Lung (tissue), 12 donors: ENCODE measurements around the gene ADI1. TPM values are rescaled to one million over a fixed set of nuclear protein-coding genes. Genes with fewer than 3 reads are reported as not detected.

Experiments used
- ATAC-seq: fragments of 200-7000 bp; cut with Tn5 transposase; one replicate; pipeline ENCODE4 v1.9.1; 2020; ENCODE audit warnings: moderate number of reproducible peaks; ENCODE audit not compliant: insufficient read depth, low FRiP score
- DNase-seq, 3 donors: peaks; one replicate each; pipeline ENCODE4 v3.0.0-alpha.2; 2013 to 2017
- H3K27ac ChIP-seq, 2 donors: one replicate each; pipeline ENCODE4 v1.5.1; 2013; ENCODE audit warnings: mild to moderate bottlenecking in 2 of 2, moderate library complexity in 2 of 2, control low read depth in 1 of 2, inconsistent platforms in 1 of 2, low read depth in 1 of 2, low read length in 1 of 2
- H3K27me3 ChIP-seq, 3 donors: one replicate each; pipeline ENCODE4 v1.5.1; 2013; ENCODE audit warnings: low read length in 2 of 3; ENCODE audit not compliant: control insufficient read depth in 3 of 3, insufficient read depth in 3 of 3
- H3K36me3 ChIP-seq, 4 donors: one replicate each; pipeline ENCODE4 v1.5.1; 2013; ENCODE audit warnings: low read length in 4 of 4, mild to moderate bottlenecking in 1 of 4, moderate library complexity in 1 of 4; ENCODE audit not compliant: control insufficient read depth in 4 of 4, insufficient read depth in 4 of 4
- H3K4me1 ChIP-seq, 5 donors: one replicate each; pipeline ENCODE4 v1.5.1; 2013; ENCODE audit warnings: low read length in 5 of 5, mild to moderate bottlenecking in 2 of 5, moderate library complexity in 1 of 5; ENCODE audit not compliant: control insufficient read depth in 5 of 5, insufficient read depth in 5 of 5
- H3K4me3 ChIP-seq: one replicate; pipeline ENCODE4 v1.5.1; 2013; ENCODE audit warnings: mild to moderate bottlenecking, control low read depth, moderate library complexity
- H3K9ac ChIP-seq, 2 donors: one replicate each; pipeline ENCODE4 v1.5.1; 2013; ENCODE audit warnings: low read length in 2 of 2, control low read depth in 1 of 2; ENCODE audit not compliant: insufficient read depth in 1 of 2
- H3K9me3 ChIP-seq, 4 donors: one replicate each; pipeline ENCODE4 v1.5.1; 2013; ENCODE audit warnings: low read length in 3 of 4, mild to moderate bottlenecking in 1 of 4, moderate library complexity in 1 of 4; ENCODE audit not compliant: control insufficient read depth in 4 of 4, insufficient read depth in 3 of 4
- WGBS, 2 donors: extraction: QIAGEN DNeasy Blood & Tissue Kit; methylation state at CpG; one replicate each; pipeline ENCODE4 v1.1.7; 2013; 5-methylcytosine and 5-hydroxymethylcytosine counted together
- polyA plus RNA-seq, 2 donors: library from polyadenylated mRNA; stranded (reverse); fragments of 200-250 nt; gene quantifications; one replicate each; pipeline ENCODE4 v1.2.1, GENCODE V29; 2013
- total RNA-seq, 2 donors: library from RNA; depleted of rRNA in 1 of 2; stranded (reverse); fragments of >200 nt in 1 of 2; gene quantifications; one replicate each; pipeline ENCODE4 v1.2.1, GENCODE V29; 2014 to 2021
- TF ChIP-seq, protein P1 (sequence below): IDR thresholded peaks from 2 replicates; pipeline ENCODE4 v1.5.1; 2012; ENCODE audit warnings: mild to moderate bottlenecking; ENCODE audit errors: control extremely low read depth, extremely low read depth
- donor health status: control.
- donor health status: control.
- donor health status: Bipolar disorder and iron deficiency.
- donor health status: healthy.
- donor health status: DM: yes; HTN: yes; CAD: no.

The ADI1 gene
- total and polyA plus RNA-seq, 4 donors, result 46.8 to 65.2 (median 55.9) TPM

DNA sequence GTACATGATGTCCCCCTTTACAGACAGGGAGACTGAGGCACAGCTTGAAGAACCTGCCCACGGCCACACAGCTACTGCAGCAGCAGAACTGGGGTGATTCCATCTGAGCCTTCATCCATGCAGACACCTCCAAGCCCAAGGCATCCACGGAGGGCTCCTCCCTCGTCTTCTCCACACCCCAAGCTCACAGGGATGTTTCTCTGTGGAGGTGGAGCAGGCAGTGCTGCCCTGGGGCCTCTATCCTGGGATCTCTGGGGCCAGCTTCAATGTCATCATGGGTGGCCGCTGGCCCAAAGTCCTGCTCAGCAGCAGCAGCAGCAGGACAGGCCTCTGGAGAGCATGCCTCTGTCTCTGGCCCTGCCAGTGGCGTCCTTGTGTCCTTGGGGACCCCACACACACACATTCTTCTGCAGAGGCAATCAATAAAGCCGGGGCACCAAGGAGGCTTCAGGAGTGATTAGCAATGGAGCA is 31.2 kb downstream of the ADI1 start:
- H3K4me3 ChIP-seq, result no peak overlapping the region
- 86 to 95% methylated on average over 6 of the region's 6 CpGs for WGBS, 2 donors
- TF ChIP-seq, protein P1, sequence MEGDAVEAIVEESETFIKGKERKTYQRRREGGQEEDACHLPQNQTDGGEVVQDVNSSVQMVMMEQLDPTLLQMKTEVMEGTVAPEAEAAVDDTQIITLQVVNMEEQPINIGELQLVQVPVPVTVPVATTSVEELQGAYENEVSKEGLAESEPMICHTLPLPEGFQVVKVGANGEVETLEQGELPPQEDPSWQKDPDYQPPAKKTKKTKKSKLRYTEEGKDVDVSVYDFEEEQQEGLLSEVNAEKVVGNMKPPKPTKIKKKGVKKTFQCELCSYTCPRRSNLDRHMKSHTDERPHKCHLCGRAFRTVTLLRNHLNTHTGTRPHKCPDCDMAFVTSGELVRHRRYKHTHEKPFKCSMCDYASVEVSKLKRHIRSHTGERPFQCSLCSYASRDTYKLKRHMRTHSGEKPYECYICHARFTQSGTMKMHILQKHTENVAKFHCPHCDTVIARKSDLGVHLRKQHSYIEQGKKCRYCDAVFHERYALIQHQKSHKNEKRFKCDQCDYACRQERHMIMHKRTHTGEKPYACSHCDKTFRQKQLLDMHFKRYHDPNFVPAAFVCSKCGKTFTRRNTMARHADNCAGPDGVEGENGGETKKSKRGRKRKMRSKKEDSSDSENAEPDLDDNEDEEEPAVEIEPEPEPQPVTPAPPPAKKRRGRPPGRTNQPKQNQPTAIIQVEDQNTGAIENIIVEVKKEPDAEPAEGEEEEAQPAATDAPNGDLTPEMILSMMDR, result no peak
- DNase-seq (no peak), ATAC-seq (no peak)
- peaks cover 0 to 4% (median 0%) of the 10 kb centered on the region in 5 donors for H3K4me1 ChIP-seq
- no peaks in the 10 kb centered on the region for H3K9me3 ChIP-seq
- H3K27ac ChIP-seq, result no peak overlapping the region
- H3K9ac ChIP-seq, result no peak overlapping the region
- H3K36me3 ChIP-seq, result peaks cover 0 to 8% (median 2%) of the 10 kb centered on the region in 4 donors
- no peaks in the 10 kb centered on the region for H3K27me3 ChIP-seq

DNA sequence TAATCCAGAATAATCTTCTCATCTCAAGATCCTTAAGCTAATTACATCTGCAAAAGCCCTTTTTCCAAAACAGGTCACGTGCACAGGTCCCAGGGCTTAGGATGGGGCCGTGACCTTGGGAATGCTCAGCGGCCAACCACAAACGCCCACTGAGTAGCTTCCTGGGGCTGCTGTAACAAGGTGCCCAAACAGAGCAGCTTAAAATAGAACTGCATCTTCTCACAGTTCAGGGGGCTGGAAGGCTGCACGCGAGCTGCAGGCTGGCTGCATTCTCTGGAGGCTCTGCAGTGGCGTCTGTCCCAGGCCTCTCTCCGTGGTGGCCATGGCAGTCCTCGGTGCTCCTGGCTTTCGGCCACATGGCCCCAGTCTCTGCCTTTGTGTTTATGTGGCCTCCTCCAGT is 31.9 kb downstream of the ADI1 start:
- H3K27ac ChIP-seq, result no peak overlapping the region
- TF ChIP-seq, protein P1, result no peak
- no peak overlapping the region for H3K9ac ChIP-seq
- no peak overlapping the region for H3K4me3 ChIP-seq
- H3K27me3 ChIP-seq, result no peaks in the 10 kb centered on the region
- WGBS, 2 donors, result 84 to 88% methylated on average over 10 of the region's 10 CpGs
- H3K9me3 ChIP-seq, result no peaks in the 10 kb centered on the region
- DNase-seq (no peak), ATAC-seq (no peak)
- peaks cover 0 to 4% (median 0%) of the 10 kb centered on the region in 5 donors for H3K4me1 ChIP-seq
- peaks cover 0 to 9% (median 2%) of the 10 kb centered on the region in 4 donors for H3K36me3 ChIP-seq

DNA sequence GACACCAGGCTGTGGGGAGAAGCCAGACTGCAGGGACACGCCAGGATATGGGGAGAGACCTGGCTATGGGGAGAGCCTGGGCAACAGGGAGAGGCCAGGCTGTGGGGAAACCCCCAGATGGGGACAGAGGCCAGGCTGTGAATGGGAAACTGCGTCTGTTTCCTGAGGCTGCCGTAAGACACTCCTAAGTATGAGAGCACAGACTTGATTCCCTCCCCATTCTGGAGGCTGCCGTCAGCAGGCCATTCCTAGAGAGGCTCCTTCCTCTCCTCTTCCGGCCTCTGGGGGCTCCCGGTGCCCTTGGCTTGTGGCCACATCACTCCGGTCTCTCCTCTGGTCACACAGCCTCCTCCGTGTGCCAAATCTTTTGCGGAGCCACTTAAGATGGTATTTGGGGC is 32.3 kb downstream of the ADI1 start:
- TF ChIP-seq, protein P1, result no peak
- ATAC-seq, result no peak
- no peak overlapping the region for H3K27ac ChIP-seq
- 84 to 91% methylated on average over 9 of the region's 9 CpGs for WGBS, 2 donors
- no peaks in the 10 kb centered on the region for H3K27me3 ChIP-seq
- no peak overlapping the region for H3K4me3 ChIP-seq
- DNase-seq, result no peak
- peaks cover 0 to 4% (median 0%) of the 10 kb centered on the region in 5 donors for H3K4me1 ChIP-seq
- no peak overlapping the region for H3K9ac ChIP-seq
- H3K9me3 ChIP-seq, result no peaks in the 10 kb centered on the region
- peaks cover 0 to 13% (median 2%) of the 10 kb centered on the region in 4 donors for H3K36me3 ChIP-seq
